Measurements from ENCODE around the gene RSRC1.
A peak's percentile ranks its signal among the peaks of the same experiment; 100 is the strongest.
"Not testable (repeated sequence)": the region's sequence is repeated elsewhere in the genome, so short reads cannot be mapped to it uniquely, and the experiment has no call there.

Gene RSRC1

GRCh38 chr3:158540066-158540465 lies 430.2 kb downstream of the RSRC1 start:
- no peak for DNase-seq

- no peak for DNase-seq
These were observed 438.8 kb downstream of the RSRC1 start for GRCh38 chr3:158548691-158549090.

- not testable (repeated sequence) for DNase-seq
These were observed 440.0 kb downstream of the RSRC1 start for GRCh38 chr3:158549938-158550337.

- DNase-seq, result no peak
These were observed 442.2 kb downstream of the RSRC1 start for GRCh38 chr3:158552124-158552523.

GRCh38 chr3:158559504-158559903 lies 449.6 kb downstream of the RSRC1 start:
- DNase-seq, result no peak

- DNase-seq, result no peak
These were observed 451.1 kb downstream of the RSRC1 start for GRCh38 chr3:158560979-158561378.

GRCh38 chr3:158562674-158563073 lies 452.8 kb downstream of the RSRC1 start:
- no peak for DNase-seq

GRCh38 chr3:158563076-158563475 lies 453.2 kb downstream of the RSRC1 start:
- DNase-seq, result no peak

- no peak for DNase-seq
These were observed 455.2 kb downstream of the RSRC1 start for GRCh38 chr3:158565076-158565475.

- no peak for DNase-seq
These were observed 458.9 kb downstream of the RSRC1 start for GRCh38 chr3:158568784-158569183.

- no peak for DNase-seq
These were observed 459.9 kb downstream of the RSRC1 start for GRCh38 chr3:158569794-158570193.

GRCh38 chr3:158570999-158571702 lies 461.3 kb downstream of the RSRC1 start, which contains the start of gene MLF1:
MLF1 (plus strand) TSS chr3:158571194; CDS start chr3:158571301, 107 bp downstream.
- peak; percentile 89 for DNase-seq

GRCh38 chr3:158571969-158572765 lies 462.3 kb downstream of the RSRC1 start:
- no peak for DNase-seq

GRCh38 chr3:158572766-158573060 lies 462.8 kb downstream of the RSRC1 start:
- DNase-seq, result no peak

GRCh38 chr3:158573714-158574113 lies 463.8 kb downstream of the RSRC1 start:
- DNase-seq, result no peak

GRCh38 chr3:158574646-158575045 lies 464.8 kb downstream of the RSRC1 start:
- DNase-seq, result no peak

GRCh38 chr3:158590223-158590622 lies 480.3 kb downstream of the RSRC1 start:
- no peak for DNase-seq
